ENCODE data around the gene EIF2S2. TPM values are rescaled to one million over a fixed set of nuclear protein-coding genes. Genes with fewer than 3 reads are reported as not detected.

The EIF2S2 gene
- polyA plus RNA-seq, 2 of the 4 experiments (the other 2 are of a cell fraction) = 149 to 227 TPM

Small RNA genes lying within 50 kb of the gene (small RNA-seq; reads per million reads assigned to genes)
- gene MIR4755 = 0 to 2.1 (median 0) reads per million in 6 experiments

Other genes starting within 250 kb of the EIF2S2 start
- 61.2 and 63.4 TPM in 2 replicates for gene RALY, start 118.3 kb downstream of the EIF2S2 start, polyA plus RNA-seq (2011; rRNA removed)
- gene RALY, start 118.3 kb downstream of the EIF2S2 start, polyA plus RNA-seq (2017; fragmentation: RNase III; extraction: RNeasy Plus Mini Kit Qiagen cat#74134 plus additional on column Dnase treatment) = 102 to 108 TPM (median 105 TPM) in 3 replicates
- gene ASIP, start 129.2 kb upstream of the EIF2S2 start, polyA plus RNA-seq (2011; rRNA removed) = not detected in 2 replicates
- not detected in 3 replicates for gene ASIP, start 129.2 kb upstream of the EIF2S2 start, polyA plus RNA-seq (2017; fragmentation: RNase III; extraction: RNeasy Plus Mini Kit Qiagen cat#74134 plus additional on column Dnase treatment)
- 274 and 278 TPM in 2 replicates for gene AHCY, start 191.1 kb upstream of the EIF2S2 start, polyA plus RNA-seq (2011; rRNA removed)
- gene AHCY, start 191.1 kb upstream of the EIF2S2 start, polyA plus RNA-seq (2017; fragmentation: RNase III; extraction: RNeasy Plus Mini Kit Qiagen cat#74134 plus additional on column Dnase treatment) = 282 to 314 TPM (median 290 TPM) in 3 replicates

Data from A549 (cell line).